GM21619 (cell line): ENCODE data around the gene CBL.
"Not testable (repeated sequence)": the region's sequence is repeated elsewhere in the genome, so short reads cannot be mapped to it uniquely, and the experiment has no call there.

ENCODE experiments used
- ATAC-seq: cut with Tn5 transposase; IDR thresholded peaks from one replicate; pipeline ENCODE4 v1.9.1; 2021; ENCODE audit not compliant: unreplicated experiment

Gene CBL

DNA sequence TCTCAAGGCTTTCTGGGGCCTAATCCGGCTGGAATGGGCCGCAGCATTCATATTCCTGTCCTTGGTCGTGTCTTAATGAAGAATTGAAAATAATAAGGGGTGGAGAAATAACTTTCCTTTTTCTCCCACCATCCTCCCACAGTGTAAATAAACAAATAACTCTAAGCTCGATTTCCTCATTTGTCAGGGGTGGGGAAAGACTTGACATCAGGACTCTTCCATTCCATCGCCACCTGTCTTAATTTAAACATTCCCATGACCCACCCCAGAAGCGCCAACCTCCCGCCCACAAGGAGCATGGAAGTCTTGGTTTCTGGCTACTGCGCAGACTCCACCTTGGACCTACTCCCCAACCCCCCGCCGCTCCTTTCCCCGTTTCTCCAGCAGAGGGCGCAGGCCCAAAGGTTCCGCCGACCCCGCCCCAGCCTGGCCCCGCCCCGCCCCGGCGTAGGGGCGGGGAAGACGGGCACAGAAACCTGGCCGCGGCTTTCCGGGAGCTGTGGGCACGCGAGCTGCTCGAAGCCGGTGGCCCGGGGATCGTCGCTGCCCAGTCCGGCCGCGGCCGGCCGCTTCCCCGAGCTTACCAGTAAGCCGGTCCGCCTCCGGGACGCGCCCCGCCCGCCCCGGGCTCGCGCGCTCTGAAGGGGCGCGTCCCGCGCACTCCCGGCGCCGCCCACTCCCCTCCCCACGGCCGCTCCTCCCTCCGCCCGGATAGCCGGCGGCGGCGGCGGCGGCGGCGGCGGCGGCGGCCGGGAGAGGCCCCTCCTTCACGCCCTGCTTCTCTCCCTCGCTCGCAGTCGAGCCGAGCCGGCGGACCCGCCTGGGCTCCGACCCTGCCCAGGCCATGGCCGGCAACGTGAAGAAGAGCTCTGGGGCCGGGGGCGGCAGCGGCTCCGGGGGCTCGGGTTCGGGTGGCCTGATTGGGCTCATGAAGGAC, at the start of gene CBL:
Gene CBL (plus strand): TSS at position 766 of the 937 bp plus-strand sequence. CDS start 79 bp downstream, at position 845.
- peak; percentile 79 for ATAC-seq

DNA sequence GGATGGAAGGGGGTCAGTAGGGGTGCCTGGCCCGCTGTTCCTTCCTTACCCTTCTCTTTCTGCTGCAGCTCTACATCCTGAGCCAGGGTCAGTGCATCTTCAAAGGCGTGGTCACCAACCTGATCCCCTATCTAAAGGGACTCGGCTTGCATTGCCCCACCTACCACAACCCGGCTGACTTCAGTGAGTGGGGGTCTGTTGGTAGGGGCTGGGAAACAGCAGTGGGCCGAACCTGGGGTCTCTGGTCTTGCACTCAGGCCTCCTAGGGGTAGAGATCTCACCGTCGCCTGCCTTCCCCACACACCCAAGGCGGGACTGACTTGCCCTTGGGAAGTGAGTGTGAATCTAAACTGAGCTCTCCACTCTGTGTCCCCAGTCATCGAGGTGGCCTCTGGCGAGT, 49.6 kb upstream of the CBL start:
- no peak for ATAC-seq

- ATAC-seq = no peak
Measured at GRCh38 chr11:119157063-119157462, 49.1 kb upstream of the CBL start.

- ATAC-seq = no peak
Measured at GRCh38 chr11:119158467-119158866, 47.7 kb upstream of the CBL start.

DNA sequence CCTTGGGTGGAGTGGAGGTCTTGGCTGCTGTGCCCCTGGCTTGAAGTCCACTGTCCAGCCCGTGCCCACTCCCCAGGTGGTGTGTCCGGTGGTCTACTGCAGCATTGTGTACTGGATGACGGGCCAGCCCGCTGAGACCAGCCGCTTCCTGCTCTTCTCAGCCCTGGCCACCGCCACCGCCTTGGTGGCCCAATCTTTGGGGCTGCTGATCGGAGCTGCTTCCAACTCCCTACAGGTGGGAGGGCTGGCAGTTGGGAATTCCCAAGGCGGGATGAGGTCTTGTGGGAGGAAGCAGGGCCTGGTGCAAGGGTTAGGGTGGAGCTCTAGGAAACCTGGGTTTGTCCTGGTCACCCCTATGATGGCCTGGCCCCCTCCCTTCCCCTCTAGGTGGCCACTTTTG, 46.0 kb upstream of the CBL start:
- ATAC-seq = no peak

DNA sequence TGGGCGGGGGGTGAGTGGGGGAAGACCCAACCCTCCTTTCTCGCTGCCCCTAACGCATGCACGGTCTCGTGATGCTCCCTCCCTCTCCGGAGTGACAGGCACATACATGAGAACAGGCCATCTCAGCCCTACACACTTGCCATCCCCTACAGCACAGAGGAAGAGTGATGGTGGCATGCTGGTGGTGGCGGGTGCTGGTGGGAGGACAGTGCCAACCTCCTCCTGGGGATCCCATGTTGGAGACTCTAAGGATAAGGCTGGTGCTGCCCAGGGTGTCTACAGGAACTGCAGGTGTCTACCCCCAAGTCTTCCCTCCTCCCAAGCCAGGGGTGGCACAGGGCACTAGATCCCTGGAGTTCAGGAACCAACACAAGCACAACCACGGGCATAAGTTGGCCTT, 44.3 kb upstream of the CBL start:
- no peak for ATAC-seq

GRCh38 chr11:119166368-119167076, 39.6 kb upstream of the CBL start:
- ATAC-seq = no peak

- ATAC-seq = not testable (repeated sequence)
Measured at GRCh38 chr11:119167077-119167458, 39.1 kb upstream of the CBL start.

DNA sequence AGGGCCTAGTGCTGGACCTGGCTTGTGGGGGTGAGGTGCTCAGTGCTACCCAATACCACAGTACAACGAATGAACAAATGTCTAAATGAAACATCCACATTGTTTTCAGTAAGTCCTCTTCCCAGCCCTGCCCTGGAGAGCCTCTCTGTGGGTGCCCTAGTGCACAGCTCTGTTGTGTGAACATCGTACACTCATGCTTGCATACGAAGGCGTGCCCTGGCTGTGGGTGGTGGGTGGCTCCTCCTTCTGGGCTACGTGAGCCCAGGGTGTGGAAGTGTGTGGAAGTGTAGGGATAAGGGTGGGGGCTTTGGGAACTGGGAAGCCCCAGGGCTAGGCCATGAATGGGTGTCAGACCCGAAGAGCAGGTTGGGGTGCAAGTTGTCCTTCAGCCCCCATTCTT, 38.2 kb upstream of the CBL start:
- ATAC-seq = no peak

DNA sequence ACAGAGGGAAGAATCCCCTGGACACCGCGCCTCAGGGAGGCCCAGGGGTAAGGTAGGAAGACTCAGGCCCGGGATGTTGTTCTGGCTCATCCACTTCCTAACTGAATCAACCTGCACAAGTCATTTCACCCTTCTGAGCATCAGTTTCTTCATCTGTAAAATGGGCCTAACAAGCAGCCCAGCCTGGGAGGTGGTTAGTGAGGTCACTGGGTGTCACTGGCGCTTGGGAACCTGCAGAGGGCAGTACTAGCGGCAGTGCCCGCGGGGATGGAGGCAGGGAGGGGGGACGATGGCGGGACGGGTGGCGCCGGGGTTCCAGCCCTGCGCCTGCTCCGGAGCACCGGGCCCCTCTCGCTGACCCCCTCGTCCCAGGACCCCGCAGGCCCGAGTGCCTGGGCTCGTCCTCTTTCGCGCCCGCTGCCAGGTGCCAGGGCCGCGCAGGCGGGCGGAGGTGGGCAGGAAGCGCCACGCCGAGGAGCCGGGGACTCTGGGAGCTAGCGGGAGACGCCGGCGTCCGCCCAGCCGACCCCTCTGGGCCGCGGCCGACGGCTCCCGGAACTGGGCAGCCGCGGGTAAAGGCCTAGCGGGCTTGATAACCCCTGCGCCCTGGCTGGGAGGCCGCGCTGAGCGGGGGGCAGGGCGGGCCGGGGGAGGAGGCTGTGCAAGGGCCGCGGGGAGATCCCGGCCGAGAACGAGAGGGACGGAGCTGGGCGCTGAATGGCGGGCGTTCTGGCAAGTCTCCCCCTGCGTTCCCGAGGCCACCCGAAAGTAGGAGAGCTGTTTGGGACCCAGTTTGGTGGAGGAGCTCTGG, 37.5 kb upstream of the CBL start, which contains the start of gene NLRX1:
Gene NLRX1 (plus strand): TSS at position 255 of the 811 bp plus-strand sequence. CDS start 2,679 bp downstream, outside the sequence.
- ATAC-seq = peak; percentile 82

DNA sequence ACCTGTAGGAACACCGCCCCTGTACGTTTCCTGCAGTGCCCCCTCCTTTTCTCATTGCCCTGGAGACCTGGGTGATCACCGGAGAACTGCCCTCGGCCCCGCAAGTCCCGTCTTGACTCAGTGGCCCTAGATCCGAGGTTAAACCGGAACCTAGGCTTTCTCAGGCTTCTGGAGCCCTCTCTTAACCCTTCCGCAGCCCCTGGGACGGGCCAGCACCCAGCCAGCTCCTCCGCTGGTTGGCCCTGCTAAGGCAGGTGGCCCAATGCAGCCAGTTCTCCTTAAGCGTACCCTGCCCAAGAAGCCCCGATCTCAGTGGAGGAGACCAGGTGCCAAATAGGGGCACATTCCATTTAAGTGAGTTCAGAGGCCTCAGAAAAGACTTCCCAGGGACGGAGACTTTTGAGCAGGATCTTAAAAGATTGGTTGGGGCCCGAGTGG, 36.8 kb upstream of the CBL start:
- ATAC-seq = peak; percentile 26

- ATAC-seq = no peak
Measured at GRCh38 chr11:119172513-119172912, 33.6 kb upstream of the CBL start.

GRCh38 chr11:119173453-119173852, 32.7 kb upstream of the CBL start:
- no peak for ATAC-seq

DNA sequence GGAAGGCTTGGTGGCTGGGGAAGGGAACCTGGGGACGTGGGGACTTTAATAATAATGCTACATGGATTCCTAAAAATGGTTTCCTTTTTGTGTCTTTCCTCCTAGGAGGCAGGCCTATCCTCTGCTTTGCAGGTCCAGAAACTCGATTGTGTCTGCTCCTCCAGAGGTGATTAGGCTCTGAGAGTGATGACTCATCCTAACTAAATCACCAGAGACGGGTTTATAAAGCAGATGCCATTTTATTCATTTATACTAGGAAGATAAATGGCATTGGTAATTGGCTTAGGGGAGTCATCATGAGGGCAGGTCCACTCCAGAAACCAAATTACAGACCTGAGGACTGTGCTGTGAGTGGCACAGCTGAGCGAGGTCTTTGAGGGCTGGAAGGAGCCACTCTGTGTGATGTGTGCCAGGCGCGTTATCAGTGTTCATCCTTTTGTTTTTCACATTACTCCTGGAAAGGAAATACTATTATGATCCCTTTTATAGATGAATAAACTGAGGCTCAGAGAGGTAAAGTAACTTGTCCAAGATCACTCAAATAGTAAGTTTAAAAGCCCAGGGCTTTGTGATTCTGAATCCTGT, 30.6 kb upstream of the CBL start:
- no peak for ATAC-seq

DNA sequence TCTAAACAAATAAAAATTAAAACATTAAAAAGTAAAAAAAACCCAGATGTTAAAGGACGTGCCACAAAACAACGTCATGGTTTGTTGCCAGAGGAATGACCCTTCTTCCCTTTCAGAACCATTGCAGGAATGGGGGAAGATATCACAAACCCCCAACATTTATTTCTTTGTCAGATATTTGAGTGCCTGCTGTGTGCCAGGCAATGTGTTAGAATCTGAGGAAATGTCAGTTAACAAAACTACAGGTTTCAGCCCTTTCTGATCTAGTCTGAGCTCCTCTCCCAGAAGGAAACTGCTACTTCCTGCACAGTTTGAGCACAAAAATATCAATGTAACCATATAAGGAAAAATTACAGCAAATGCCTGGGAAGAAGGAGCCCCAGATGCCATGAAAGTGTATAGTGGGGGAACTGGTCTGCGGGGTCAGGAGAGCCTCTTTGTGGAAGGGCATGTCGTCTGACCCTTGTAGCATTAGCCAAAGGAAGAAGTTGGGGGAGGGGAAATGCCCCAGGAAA, 27.9 kb upstream of the CBL start:
- no peak for ATAC-seq

- ATAC-seq = no peak
Measured at GRCh38 chr11:119179342-119179741, 26.8 kb upstream of the CBL start.

DNA sequence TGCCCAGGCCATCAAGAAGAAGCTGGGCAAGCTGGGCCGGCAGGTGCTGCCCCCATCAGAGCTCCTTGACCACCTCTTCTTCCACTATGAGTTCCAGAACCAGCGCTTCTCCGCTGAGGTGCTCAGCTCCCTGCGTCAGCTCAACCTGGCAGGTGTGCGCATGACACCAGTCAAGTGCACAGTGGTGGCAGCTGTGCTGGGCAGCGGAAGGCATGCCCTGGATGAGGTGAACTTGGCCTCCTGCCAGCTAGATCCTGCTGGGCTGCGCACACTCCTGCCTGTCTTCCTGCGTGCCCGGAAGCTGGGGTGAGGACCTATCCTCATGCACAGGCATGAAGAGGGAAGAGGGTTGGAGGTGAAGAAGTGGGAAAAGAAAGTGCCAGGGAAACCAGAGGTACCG, 26.2 kb upstream of the CBL start:
- no peak for ATAC-seq

DNA sequence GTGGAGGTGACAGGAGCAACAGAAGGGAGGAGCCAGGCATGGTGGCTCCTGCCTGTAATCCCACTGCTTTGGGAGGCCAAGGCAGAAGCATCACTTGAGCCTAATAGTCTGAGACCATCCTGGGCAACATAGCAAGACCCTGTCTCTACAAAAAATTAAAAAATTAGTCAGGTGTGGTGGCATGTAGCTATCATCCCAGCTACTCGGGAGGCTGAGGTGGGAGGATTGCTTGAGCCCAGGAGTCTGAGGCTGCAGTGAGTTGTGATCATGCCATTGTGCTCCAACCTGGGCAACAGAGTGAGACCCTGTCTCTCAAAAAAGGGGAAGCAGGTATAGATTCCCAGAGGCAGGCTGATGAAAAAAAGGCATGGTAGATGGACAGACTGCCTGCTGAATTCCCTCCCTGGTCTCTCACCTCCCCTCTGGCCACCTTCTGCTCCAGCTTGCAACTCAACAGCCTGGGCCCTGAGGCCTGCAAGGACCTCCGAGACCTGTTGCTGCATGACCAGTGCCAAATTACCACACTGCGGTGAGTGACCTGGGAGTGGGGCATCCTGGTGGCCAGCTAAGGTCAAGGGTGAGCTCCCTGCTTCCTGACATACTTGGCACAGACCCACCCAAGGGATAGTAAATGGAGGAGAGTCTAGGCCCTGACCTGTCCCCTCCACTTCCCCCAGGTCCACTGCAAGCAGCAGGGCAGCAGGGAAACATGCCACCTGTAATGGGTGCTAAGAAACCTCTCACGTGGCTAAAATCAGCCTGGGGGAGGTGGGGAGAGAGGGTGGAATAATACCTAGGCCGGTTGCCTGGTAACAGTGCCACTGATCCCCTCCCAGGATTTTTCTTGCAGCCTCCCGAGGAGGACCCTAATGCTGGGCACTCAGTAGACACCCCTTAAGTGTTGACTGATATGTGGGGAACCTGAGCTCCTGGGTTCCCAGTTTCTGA, 25.1 kb upstream of the CBL start:
- no peak for ATAC-seq

DNA sequence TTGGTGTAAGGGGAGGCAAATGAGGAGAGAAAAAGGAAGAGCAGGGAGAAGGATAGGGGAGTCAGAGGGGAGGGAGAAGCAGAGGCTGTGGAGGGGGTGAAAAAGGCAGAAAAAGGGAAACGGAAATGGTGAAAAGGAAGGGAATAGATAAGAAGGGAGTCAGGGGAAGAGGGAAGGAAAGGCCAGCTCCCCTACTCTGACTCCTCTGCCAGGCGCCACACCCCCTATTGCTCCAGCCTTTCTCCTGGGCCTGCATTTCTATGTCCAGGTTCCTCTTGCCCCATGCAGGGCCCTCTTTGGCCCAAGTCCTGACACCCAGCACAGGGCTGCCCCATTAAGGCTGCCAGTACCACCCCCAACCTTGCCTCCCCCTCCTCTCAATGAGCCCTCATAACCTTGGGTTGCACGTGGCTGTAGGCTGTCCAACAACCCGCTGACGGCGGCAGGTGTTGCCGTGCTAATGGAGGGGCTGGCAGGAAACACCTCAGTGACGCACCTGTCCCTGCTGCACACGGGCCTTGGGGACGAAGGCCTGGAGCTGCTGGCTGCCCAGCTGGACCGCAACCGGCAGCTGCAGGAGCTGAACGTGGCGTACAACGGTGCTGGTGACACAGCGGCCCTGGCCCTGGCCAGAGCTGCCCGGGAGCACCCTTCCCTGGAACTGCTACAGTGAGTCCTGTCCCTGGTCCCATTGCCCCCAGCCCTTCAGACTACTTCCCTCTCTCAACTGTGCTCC, 24.3 kb upstream of the CBL start:
- ATAC-seq = no peak
